ENCODE measurements around the gene DPYD.

DPYD gene

GRCh38 chr1:97577613-97578012, 343.2 kb downstream of the DPYD start:
- no peak for DNase-seq (ENCODE audit: low read depth)
- no peak overlapping the region for H3K4me3 ChIP-seq (ENCODE audit: low read length)
- TF ChIP-seq CTCF (conservative IDR thresholded peaks at IDR 0.05; ENCODE audit: low read length): no peak

- TF ChIP-seq CTCF (conservative IDR thresholded peaks at IDR 0.05; ENCODE audit: low read length): no peak
- H3K4me3 ChIP-seq (ENCODE audit: low read length): no peak overlapping the region
- DNase-seq (ENCODE audit: low read depth): peak; percentile 13
Measured at GRCh38 chr1:97573553-97573952, 347.3 kb downstream of the DPYD start.

DNA sequence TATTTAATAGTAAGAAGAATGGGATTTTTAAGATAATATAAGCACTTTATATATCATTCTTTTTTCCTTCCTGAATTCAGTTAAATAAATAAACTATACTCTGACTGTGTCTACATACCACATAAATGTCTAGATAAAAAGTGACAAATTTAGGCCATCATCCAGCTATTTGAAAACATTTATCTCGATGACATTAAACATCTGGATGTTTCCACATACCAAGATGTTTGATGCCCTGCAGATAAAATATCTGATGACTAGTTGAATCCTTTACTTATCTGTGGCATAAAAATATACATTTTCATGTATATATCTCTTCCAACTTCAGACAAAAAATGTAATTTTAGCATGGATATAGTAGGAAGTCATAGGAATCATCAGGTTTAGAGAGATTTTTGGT, 348.3 kb downstream of the DPYD start:
- no peak for TF ChIP-seq CTCF (conservative IDR thresholded peaks at IDR 0.05; ENCODE audit: low read length)

DNA sequence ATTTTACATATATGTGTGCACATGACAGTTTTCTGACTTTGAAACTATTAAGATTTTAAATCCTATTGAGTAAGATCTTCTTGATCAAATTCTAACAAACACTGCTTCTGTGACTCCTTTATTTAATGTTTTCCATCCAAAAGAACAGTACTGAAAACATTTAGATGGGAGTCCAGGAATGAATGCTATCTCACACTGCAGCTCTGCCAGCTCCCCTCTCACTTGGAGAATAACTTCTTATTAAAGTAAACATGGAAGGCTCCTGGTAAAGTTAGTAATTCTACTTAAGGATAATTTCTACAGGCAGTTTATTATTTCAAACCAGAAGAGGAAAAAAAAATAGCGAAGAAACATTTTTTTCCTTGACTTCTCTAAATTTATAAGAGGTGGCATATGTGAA, 349.1 kb downstream of the DPYD start:
- TF ChIP-seq CTCF (conservative IDR thresholded peaks at IDR 0.05; ENCODE audit: low read length): no peak
- H3K4me3 ChIP-seq (ENCODE audit: low read length): no peak overlapping the region
- DNase-seq (ENCODE audit: low read depth): peak; percentile 9

More for the DNA sequence above, 348.3 kb downstream of the DPYD start:
- no peak overlapping the region for H3K4me3 ChIP-seq (ENCODE audit: low read length)
- DNase-seq (ENCODE audit: low read depth): no peak

DNA sequence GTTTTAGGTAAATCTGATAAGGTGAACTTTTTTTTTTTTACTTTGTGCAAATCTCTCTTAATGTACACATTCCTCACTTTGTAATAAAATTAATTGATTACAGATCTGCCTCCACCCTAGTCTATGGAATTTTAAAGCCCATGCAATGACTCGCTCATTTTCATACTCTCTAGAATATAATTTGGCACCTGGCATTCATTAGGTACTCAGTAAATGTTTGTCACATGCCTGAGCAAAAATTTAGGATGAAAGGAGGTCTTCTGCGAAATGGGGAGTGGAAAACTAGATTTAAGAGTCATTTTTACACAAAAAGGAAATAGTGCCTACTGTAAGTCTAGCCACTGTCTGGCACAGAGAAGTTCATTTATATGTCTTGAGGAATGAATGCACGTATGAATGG, 350.1 kb downstream of the DPYD start:
- H3K4me3 ChIP-seq (ENCODE audit: low read length): no peak overlapping the region
- DNase-seq (ENCODE audit: low read depth): peak; percentile 1
- no peak for TF ChIP-seq CTCF (conservative IDR thresholded peaks at IDR 0.05; ENCODE audit: low read length)

- H3K4me3 ChIP-seq (ENCODE audit: low read length): no peak overlapping the region
- TF ChIP-seq CTCF (conservative IDR thresholded peaks at IDR 0.05; ENCODE audit: low read length): no peak
- no peak for DNase-seq (ENCODE audit: low read depth)
Measured at GRCh38 chr1:97567000-97567749, 353.7 kb downstream of the DPYD start.

DNA sequence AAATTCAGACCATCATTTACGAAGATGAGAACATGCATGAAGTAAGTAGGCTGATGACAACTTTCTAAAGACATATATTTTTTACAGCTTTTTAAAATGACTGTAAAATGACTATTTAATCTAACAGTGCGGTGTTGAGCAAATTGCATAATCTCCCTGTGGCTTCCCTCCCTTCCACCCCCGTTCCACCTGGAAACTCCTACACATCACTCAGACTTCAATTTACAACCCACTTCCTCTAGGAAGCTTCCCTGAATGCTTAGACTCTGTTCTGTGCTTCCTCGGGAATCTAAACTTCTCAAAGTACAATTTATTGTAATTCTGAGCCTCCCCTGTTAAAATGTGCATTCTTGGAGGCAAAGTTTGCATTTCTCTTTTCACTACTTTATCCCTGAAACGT, 354.9 kb downstream of the DPYD start:
- no peak overlapping the region for H3K4me3 ChIP-seq (ENCODE audit: low read length)
- no peak for DNase-seq (ENCODE audit: low read depth)
- no peak for TF ChIP-seq CTCF (conservative IDR thresholded peaks at IDR 0.05; ENCODE audit: low read length)

Measured in AG10803 (cell line).